Activated CD4-positive, alpha-beta T cell treated with anti-CD3 and anti-CD28 coated beads, Interleukin-2, amount 10 ng/mL, durations not matched to agents 24 days and 14 days (primary cell): ENCODE results near the gene TCP11L1. TPM values are rescaled to one million over a fixed set of nuclear protein-coding genes. Genes with fewer than 3 reads are reported as not detected.
"Not testable (repeated sequence)": the region's sequence is repeated elsewhere in the genome, so short reads cannot be mapped to it uniquely, and the experiment has no call there.

ENCODE experiments used
- DNase-seq: peaks from one replicate; pipeline ENCODE4 v3.0.0; 2022
- H3K27ac Mint-ChIP-seq: one replicate; pipeline ENCODE4 v1.8.0; 2022; ENCODE audit warnings: mild to moderate bottlenecking, mixed read lengths
- H3K27me3 Mint-ChIP-seq: one replicate; pipeline ENCODE4 v1.8.0; 2022; ENCODE audit warnings: mixed read lengths
- H3K36me3 Mint-ChIP-seq: one replicate; pipeline ENCODE4 v1.8.0; 2022; ENCODE audit warnings: low read depth, mild to moderate bottlenecking, mixed read lengths
- H3K4me1 Mint-ChIP-seq: one replicate; pipeline ENCODE4 v1.8.0; 2021; ENCODE audit warnings: mixed read lengths
- H3K4me3 Mint-ChIP-seq: one replicate; pipeline ENCODE4 v1.8.0; 2022; ENCODE audit warnings: mild to moderate bottlenecking, moderate library complexity, mixed read lengths
- H3K9me3 Mint-ChIP-seq: one replicate; pipeline ENCODE4 v1.8.0; 2021; ENCODE audit warnings: mixed read lengths
- intact Hi-C: fragments of 100-400 bp; cut with micrococcal nuclease; formaldehyde crosslinking; loops from one replicate; pipeline ENCODE4 v1.15.1; 2023
- total RNA-seq: library from RNA; stranded (reverse); gene quantifications from 2 replicates; pipeline ENCODE4 v1.2.3, GENCODE V29; 2022

TCP11L1 gene
- total RNA-seq, 1 donor from 2014 or later, result 12.5 TPM

DNA sequence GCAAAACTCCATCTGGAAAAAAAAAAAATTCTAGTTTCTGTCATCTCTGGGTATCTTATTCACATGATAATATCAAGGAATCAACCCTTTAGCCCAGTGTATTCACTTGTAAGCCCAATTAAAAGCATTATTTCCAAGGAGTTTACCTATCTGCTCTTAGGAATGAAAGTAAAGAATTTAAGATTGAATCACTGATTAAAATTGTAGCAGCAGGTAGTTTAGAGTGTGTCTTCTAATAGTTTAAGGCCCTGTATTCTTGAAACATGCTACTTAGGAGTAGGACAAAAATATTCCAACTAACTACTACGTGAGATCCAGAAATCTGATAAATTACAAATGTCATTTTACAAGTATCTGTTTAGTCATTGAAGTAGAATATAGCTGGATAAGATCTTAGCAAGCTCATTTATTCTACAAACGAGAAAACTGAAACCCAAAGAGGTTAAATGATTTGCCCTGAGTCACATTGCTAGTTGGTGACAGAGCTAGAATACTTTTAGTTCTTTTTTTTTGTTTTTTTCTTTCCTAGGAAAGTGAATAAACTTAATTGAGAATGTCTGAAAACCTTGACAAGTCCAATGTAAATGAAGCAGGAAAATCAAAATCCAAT, 4.0 kb downstream of the TCP11L1 start:
- Mint-ChIP-seq H3K4me1 (peaks cover 21% of the 10 kb centered on the region), H3K9me3 (no peaks in the 10 kb centered on the region), H3K27ac (peak overlapping the region; percentile 29), H3K4me3 (no peak overlapping the region), H3K27me3 (no peaks in the 10 kb centered on the region), H3K36me3 (peaks cover 40% of the 10 kb centered on the region)
- DNase-seq, result no peak
- intact Hi-C loops, result loop anchor here (1.0 to 5.0 kb wide), 3 partner anchors 18 to 214 kb away; partner anchors contain the start of gene HIPK3

DNA sequence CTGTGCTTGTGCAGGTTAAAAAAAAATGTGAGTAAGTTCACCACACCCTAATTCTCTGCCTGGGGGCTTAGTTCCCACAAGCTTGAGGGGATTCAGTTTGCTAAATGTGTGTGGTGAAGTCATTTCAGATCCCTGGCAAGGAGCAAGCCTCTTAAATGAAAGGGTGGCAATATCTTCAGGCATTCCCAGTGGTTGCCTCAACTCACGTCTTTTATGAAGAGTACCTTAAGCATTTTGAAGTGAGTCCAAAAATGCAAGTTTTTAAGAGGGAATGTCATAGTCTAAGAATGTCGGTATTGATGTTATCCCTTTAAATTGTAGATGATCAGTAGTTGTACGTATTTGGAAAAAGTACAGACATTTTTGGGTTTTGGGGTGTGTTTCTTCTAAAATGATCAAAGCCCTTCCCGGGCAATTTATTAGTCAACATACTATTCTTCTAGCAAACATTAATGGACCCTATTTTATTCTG, 4.9 kb downstream of the TCP11L1 start:
- Mint-ChIP-seq H3K4me1 (peaks cover 19% of the 10 kb centered on the region), H3K27me3 (no peaks in the 10 kb centered on the region), H3K4me3 (no peak overlapping the region), H3K9me3 (no peaks in the 10 kb centered on the region), H3K27ac (no peak overlapping the region), H3K36me3 (peaks cover 43% of the 10 kb centered on the region)
- intact Hi-C loops, result loop anchor here (5.0 kb wide), 1 partner anchor 213 kb away; the partner anchor contains the start of gene HIPK3
- no peak for DNase-seq

DNA sequence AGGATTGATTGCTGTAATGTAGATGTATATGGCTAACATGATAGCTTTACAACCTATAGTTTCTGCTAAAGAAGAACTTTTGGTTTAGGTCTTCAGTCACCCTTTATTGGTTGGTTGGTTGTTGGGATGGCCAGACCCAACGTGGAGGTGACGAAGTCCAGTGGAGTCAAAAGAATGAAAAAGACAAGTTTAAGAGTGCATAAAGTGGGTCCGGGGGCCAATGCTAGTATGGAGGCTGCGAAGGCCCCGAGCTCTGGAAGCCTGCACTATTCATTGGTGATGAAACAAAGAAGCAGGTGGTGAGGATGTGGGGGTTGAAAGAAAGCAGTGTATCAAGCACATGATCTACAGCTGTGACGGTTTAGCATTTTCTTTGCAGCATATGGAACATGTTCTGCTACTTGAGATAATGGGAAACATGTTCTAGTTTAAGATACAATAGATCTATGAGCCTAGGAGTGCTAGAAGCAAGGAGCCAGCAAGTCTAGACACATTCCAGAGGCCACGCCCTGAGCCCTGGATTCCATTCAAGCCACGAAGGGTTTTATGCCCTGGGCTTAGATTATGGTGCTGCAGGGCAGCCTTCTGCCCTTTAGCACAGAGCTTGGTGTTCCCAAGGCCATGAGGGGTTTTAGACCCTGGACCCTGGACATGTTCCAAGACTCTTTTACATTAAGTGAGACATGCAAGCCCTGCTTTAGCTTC, 6.3 kb downstream of the TCP11L1 start:
- peaks cover 13% of the 10 kb centered on the region for H3K4me1 Mint-ChIP-seq
- no peak overlapping the region for H3K27ac Mint-ChIP-seq
- no peak for DNase-seq
- intact Hi-C loops, result no loop called here
- no peak overlapping the region for H3K4me3 Mint-ChIP-seq
- no peaks in the 10 kb centered on the region for H3K9me3 Mint-ChIP-seq
- peaks cover 43% of the 10 kb centered on the region for H3K36me3 Mint-ChIP-seq
- H3K27me3 Mint-ChIP-seq, result no peaks in the 10 kb centered on the region

DNA sequence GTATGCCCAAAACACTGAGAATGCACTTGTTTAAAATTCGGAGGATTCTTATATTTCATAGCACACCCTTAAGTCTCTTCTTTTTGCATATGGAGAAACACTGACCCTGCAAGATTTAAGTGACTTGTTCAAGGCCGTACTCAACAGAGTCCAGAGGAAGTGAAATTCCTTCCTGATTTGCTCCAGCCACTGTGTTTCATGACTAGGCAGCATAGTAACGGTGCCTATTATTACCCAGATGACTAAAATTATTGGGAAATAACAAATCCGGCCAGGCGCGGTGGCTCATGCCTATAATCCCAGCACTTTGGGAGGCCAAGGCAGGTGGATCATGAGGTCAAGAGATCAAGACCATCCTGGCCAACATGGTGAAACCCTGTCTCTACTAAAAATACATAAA, 9.3 kb downstream of the TCP11L1 start:
- H3K36me3 Mint-ChIP-seq, result peaks cover 40% of the 10 kb centered on the region
- H3K27ac Mint-ChIP-seq, H3K4me1 Mint-ChIP-seq, intact Hi-C loops, DNase-seq, H3K27me3 Mint-ChIP-seq, H3K9me3 Mint-ChIP-seq, H3K4me3 Mint-ChIP-seq: not testable (repeated sequence)

DNA sequence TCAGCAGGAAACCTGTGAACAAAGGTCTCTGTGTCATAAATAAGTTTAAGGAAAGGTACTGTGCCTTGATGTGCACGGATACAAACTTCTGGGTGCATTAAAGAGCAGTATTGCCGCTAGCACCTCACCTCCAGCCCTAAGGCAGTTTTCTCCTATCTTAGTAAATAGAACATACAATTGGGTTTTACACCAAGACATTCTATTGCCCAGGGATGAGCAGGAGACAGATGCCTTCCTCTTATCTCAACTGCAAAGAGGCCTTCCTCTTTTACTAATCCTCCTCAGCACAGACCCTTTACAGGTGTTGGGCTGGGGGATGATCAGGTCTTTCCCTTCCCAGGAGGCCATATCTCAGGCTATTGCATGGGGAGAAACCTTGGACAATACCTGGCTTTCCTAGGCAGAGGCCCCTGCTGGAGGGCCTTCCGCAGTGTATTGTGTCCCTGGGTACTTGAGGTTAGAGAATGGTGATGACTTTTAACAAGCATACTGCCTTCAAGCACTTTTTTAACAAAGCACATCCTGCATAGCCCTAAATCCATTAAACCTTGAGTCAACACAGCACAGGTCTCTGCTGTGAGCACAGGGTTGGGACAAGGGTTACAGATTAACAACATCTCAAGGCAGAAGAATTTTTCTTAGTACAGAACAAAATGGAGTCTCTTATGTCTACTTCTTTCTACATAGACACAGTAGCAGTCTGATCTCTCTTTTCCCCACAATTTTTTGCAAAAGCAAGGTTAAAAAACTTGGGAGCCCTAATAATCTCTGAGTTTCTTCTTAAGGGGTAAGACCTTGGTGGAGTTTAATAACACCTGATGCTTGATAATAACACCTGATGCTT, 10.4 kb downstream of the TCP11L1 start:
- H3K27me3 Mint-ChIP-seq, H3K4me3 Mint-ChIP-seq, H3K4me1 Mint-ChIP-seq, DNase-seq, intact Hi-C loops, H3K9me3 Mint-ChIP-seq, H3K27ac Mint-ChIP-seq: not testable (repeated sequence)
- peaks cover 31% of the 10 kb centered on the region for H3K36me3 Mint-ChIP-seq

DNA sequence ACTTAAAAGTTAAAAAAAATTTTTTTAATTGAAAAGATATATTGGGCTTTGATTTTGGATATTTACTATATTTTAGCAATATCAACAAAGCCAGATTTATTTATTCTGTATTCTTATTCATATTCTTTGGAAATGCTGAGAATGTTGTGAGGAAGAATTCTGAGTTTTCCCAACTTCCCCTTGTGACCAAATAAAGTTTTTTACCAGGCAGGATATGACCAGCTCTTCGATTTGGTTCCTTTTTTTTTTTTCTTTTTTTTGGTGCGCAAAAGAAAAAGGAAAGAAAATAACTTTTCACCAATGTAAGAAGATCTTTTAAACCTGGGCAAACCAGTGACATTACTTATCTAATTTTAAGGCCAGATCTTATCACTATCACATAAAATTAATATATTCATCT, 12.9 kb downstream of the TCP11L1 start:
- DNase-seq, result no peak
- Mint-ChIP-seq H3K9me3 (no peaks in the 10 kb centered on the region), H3K27me3 (no peaks in the 10 kb centered on the region), H3K27ac (no peak overlapping the region), H3K4me3 (no peak overlapping the region), H3K4me1 (no peaks in the 10 kb centered on the region), H3K36me3 (peaks cover 23% of the 10 kb centered on the region)
- intact Hi-C loops, result no loop called here

DNA sequence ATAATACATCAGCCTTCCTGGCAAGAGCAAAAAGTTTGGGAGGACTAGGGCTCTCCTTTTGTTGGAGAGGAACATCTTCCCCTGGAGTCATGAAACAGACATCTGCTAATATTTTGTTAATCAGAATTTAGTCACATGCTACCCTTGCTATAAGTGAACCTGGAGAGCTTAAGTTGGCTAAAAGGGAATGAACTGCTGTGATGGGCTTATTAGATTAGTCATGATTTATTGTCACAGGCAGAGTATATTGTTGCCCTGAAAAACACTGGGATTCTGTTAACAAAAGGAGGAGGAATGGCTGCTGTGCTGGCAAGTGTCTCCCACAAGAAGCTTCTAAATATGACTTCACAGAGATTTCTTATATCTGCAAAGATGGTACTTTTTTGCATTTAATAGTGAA, 16.0 kb downstream of the TCP11L1 start:
- no peak for DNase-seq
- no peaks in the 10 kb centered on the region for H3K27me3 Mint-ChIP-seq
- peaks cover 3% of the 10 kb centered on the region for H3K4me1 Mint-ChIP-seq
- no peak overlapping the region for H3K4me3 Mint-ChIP-seq
- intact Hi-C loops, result no loop called here
- no peak overlapping the region for H3K27ac Mint-ChIP-seq
- H3K9me3 Mint-ChIP-seq, result no peaks in the 10 kb centered on the region
- H3K36me3 Mint-ChIP-seq, result peaks cover 32% of the 10 kb centered on the region

DNA sequence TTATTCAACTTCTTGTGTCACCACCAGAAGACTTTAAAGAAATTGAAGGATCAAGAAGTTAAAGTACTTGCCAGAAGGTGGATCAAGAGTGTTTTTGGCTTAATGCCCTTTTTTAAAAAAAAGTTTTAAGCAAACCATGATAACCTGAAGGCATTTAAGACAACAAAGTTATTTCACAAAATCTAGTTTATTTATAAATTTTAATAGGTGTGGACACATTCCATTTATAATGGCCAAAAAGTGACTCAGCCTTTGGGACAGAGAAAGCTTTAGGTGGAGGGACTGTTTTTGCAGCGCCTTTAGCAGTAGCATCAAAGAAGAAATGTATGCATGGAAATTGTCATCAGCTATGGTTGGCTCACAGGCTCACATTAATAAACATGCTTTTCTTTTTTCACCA, 17.9 kb downstream of the TCP11L1 start:
- no peak overlapping the region for H3K4me3 Mint-ChIP-seq
- intact Hi-C loops, result no loop called here
- no peak for DNase-seq
- peaks cover 43% of the 10 kb centered on the region for H3K36me3 Mint-ChIP-seq
- no peaks in the 10 kb centered on the region for H3K27me3 Mint-ChIP-seq
- H3K27ac Mint-ChIP-seq, result no peak overlapping the region
- no peaks in the 10 kb centered on the region for H3K9me3 Mint-ChIP-seq
- H3K4me1 Mint-ChIP-seq, result peaks cover 12% of the 10 kb centered on the region

DNA sequence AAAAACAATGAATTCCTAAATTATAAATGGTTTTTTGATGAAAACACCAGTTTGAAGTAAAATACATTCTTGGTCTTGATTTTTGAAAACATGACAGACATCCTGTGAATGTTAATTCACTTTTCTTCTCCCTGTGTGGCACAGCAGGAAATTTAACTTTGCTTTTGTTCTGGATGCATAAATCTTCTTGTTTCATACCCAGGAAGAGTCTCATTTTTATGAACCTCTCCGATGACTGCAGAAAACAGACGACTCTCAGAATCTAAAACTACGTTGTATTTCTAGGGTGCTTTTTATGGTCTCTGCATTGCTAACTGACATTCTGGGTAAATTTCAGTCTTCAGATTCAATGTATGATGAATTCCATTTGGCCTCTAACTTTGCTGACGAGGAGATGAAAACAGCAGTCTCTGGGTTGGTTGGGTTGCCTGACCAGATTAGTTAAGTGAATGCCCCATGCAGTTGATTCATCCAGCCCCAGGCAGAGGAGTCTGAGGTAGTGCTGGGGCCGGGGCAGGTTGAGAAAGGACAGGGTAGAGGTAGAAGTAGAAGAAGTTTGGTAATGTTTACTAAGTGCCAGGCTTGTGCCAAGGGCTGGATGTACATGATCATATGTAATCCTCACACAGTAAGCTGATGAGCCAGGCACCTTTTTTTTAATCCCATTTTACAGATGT, 20.1 kb downstream of the TCP11L1 start:
- Mint-ChIP-seq H3K36me3 (peaks cover 52% of the 10 kb centered on the region), H3K4me1 (peaks cover 30% of the 10 kb centered on the region), H3K27me3 (no peaks in the 10 kb centered on the region), H3K9me3 (no peaks in the 10 kb centered on the region), H3K27ac (no peak overlapping the region), H3K4me3 (no peak overlapping the region)
- no peak for DNase-seq
- intact Hi-C loops, result loop anchor here (5.0 to 10.0 kb wide), 2 partner anchors 195 to 237 kb away; partner anchors contain the start of gene HIPK3

DNA sequence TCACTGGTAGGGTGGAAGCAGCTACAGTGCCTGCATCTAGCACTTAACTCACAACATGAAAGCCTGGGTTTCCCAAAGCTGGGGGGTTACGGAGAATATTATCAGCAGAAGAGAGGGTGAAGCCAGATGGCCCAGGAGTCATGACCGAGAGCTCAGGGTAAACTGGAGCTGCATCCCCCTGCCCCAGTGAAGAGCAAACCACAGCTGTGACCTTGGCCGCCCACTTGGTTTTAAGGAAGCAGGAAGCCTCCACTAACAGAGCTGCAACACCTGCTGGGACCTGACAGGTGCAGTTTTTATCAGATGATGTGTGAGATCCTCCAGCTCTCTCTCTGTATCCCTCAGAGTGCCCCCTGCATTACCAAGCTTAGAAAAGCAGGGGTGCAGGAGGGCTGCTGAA, 20.9 kb downstream of the TCP11L1 start:
- no peak overlapping the region for H3K27ac Mint-ChIP-seq
- H3K27me3 Mint-ChIP-seq, result no peaks in the 10 kb centered on the region
- no peak overlapping the region for H3K4me3 Mint-ChIP-seq
- no peak for DNase-seq
- peaks cover 35% of the 10 kb centered on the region for H3K4me1 Mint-ChIP-seq
- peaks cover 52% of the 10 kb centered on the region for H3K36me3 Mint-ChIP-seq
- no peaks in the 10 kb centered on the region for H3K9me3 Mint-ChIP-seq
- intact Hi-C loops, result loop anchor here (5.0 to 10.0 kb wide), 2 partner anchors 195 to 238 kb away; partner anchors contain the start of gene HIPK3

DNA sequence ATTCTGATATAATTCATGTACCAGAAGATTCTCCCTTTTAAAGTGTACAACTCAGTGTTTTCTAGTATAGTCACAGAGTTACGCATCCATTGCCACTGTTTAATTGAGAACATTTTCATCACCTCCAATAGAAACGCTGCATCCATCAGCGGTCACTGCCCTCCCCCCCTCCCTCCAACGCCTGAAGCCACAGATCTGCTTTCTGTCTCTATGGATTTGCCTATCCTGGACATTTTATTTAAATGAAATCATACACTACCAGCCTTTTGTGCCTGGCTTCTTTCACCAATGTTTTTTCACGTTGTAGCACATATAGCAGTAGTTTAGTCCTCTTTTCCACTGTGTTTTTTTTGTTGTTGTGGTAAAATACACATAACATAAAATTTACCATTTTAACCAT, 22.8 kb downstream of the TCP11L1 start:
- peaks cover 38% of the 10 kb centered on the region for H3K4me1 Mint-ChIP-seq
- peaks cover 54% of the 10 kb centered on the region for H3K36me3 Mint-ChIP-seq
- H3K27me3 Mint-ChIP-seq, result no peaks in the 10 kb centered on the region

DNA sequence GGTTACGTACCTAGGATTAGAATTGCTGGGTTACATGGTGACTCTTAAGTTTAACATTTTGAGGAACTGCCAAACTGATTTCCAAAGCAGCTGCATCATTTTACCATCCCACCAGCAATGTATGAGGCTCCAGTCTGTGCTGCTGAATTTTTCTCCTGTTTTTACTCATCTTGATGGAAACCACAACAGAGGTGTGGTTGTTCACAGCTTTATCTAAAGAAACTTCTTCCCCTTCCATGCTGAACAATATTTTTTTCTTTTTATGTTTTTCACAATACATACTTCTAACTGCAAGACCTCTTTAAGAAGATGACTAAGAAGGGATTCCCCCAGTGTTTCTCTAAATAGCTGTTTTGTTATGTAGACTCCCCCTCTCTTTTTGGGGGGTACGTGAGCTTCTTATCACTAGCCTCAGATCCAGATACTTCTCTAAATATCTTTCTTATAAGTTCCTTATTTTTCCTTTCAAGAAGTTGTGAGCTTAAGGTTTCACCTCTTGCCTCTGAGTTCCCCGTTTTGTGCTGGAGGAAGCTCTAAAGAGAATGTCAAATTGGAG, 24.0 kb downstream of the TCP11L1 start:
- no peaks in the 10 kb centered on the region for H3K9me3 Mint-ChIP-seq
- peak; percentile 73 for DNase-seq

More for the DNA sequence above, 22.8 kb downstream of the TCP11L1 start:
- no peak for DNase-seq
- Mint-ChIP-seq H3K9me3 (no peaks in the 10 kb centered on the region), H3K27ac (no peak overlapping the region), H3K4me3 (no peak overlapping the region)
- intact Hi-C loops, result loop anchor here (5.0 to 10.0 kb wide), 2 partner anchors 193 to 240 kb away; partner anchors contain the start of gene HIPK3

More for the DNA sequence above, 24.0 kb downstream of the TCP11L1 start:
- Mint-ChIP-seq H3K27ac (peak overlapping the region; percentile 75), H3K36me3 (peaks cover 51% of the 10 kb centered on the region), H3K4me1 (peaks cover 38% of the 10 kb centered on the region), H3K4me3 (peak overlapping the region; percentile 34), H3K27me3 (no peaks in the 10 kb centered on the region)
- intact Hi-C loops, result loop anchor here (1.0 to 10.0 kb wide), 5 partner anchors 23 to 241 kb away; partner anchors contain the start of genes HIPK3 and QSER1
